HG03442 (cell line): ENCODE results near the gene STRIP2.
"Not testable (repeated sequence)": the region's sequence is repeated elsewhere in the genome, so short reads cannot be mapped to it uniquely, and the experiment has no call there.

Experiments
- ATAC-seq: cut with Tn5 transposase; IDR thresholded peaks from one replicate; pipeline ENCODE4 v1.9.1; 2021; ENCODE audit warnings: mild to moderate bottlenecking, moderate library complexity; ENCODE audit not compliant: unreplicated experiment

The STRIP2 gene

DNA sequence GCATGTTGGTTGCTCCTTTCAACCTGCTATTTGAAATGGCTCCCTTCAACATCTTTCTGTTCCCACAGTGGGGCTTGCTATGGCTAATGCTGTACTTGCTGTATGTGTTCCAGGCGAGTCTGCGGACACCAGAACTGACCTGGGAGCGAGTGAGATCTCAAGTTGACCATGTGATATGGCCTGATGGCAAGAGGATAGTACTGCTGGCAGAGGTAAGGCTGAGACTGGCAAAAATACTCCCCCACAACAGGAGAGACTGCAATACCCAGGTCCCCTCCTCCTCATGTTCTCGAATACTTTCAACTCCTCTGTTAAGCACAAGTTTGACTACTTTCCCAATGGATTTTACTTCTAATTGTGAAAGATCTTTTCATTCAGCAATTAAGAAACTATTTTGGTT lies 11.5 kb upstream of the STRIP2 start:
- no peak for ATAC-seq

DNA sequence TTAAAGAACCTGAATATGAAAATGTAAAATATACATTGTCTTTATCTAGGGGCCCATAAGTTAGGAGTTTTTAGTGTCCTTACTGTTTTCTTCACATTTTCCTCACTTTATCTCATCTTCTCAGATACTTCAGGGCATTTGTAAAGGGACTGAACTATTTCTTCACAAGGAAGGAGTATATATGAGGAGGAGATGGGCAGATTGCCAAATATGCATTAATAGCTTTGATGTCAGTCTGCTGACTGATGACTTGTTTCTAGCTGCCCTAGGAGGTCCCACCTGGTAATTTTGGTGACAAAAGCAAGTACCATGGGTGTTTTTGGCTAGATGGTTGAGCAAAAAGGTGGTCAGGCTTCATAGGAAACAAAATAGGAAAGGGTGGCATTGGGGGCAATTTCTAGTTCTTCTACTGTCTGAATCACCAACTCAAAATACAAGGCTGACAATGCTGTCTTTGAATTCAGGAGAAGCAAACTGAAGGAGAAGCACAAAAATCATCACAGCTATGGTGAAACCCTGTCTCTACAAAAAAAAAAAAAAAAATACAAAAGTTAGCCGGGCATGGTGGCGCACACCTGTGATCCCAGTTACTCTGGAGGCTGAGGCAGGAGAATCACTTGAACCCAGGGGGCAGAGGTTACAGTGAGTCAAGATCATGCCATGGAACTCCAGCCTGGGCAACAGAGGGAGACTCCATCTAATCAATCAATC lies 10.4 kb upstream of the STRIP2 start:
- no peak for ATAC-seq

DNA sequence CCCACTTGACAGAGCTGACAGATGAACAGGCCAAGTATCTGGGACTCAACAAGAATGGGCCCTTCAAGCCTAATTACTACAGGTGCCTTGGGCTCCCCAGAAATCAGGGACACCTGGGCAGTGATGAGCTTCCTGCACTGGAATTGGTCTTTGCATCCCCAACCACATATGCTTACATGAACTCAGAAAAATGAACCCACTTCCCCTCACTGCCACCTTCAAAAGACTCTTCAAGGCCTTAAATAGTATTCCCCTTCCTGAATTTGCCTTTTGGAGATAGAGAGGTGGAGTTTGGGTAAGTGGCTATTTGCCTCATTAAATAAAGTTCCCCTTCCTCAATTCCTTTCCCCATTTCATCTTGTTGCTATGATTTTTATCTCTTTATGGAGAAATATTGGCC lies 7.8 kb upstream of the STRIP2 start:
- no peak for ATAC-seq

DNA sequence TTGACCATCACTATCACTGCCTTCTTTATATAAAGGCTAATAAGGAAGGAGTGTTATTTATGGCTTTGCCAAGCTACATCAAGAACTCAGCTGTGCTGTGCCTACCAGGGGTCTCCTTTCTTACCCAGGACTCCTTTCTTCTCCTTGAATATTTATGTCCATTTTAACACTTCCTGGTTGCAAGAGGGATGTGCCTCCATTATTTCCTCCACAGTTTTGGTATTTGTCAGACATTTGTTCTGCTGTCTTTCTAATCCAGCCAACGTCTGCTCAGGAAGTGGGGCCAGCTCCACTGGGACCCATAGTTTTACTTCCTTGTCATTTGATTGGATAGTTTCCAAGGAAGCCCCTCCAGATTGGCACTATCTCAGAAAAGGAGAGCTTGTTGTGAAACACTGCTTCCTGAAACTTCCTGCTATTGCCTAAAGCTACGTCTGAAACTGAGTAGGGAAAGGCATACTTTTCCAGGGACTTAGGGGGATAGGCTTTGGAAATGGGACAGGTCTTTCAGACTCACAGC lies 6.6 kb upstream of the STRIP2 start:
- ATAC-seq: no peak

DNA sequence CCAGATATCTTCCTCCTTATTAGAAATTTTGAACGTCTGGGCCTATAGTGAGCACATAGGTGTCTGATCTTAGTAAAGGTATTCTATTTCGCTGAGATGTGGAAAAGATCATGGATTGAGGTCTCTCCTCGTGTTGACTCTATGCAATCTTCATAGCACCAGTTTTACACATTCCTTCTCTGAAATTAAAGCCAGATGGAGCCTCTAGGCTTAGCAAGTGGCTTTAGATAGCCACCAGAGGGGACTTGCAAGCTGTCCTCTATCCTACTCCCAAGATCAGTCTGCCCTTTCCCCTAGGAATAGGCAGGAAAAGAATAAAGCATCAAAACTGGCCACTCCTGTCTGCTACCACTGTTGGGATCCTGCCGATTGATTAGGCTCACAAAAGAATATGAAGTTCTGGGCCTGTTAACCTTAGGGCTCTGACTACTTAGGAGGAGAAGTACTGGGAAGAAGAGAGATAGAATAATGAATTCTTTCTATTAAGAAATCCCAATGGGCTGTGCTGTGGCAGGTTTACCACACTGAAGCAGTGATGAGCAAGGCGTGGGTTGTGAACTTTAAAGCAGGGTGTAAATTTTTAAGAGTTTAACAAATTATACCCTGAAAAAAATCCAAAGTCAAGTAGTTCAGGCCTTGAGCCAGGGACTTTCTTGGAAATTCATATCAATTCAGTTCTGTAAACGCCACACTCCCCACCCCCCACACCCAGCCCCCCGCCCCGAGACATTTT lies 2.2 kb upstream of the STRIP2 start:
- ATAC-seq: no peak

DNA sequence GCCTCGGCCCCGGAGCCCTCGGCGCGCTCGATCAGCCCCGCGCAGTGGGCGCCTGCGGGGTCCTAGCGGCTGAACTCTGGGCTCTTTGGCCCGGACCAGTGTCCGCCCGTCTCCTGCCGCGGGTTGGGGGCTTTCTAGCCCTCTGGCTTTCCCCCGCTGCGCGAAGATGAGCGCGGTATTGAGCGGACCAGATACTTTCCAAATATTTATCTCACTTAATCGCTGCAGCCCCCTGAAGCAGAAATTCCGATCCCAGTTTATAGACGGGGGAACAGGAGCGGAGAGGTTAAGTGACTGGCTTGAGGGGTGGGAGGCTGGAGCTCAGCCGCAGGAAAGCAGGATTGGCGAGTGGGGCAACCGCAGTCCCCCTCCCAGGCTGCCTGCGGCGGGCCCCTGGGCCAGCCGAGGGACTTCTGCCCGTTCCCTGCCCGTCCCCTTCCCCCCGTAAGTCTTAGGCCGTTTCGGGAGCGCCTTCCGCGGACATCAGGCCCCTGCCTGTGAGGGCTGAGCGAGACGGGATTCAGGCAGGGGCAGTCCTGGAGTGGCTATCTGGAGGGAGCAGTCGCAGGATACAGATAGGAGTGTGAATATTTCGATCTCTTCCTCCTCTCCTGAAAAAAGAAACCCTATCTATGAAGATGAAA lies 565 bp downstream of the STRIP2 start:
- no peak for ATAC-seq

DNA sequence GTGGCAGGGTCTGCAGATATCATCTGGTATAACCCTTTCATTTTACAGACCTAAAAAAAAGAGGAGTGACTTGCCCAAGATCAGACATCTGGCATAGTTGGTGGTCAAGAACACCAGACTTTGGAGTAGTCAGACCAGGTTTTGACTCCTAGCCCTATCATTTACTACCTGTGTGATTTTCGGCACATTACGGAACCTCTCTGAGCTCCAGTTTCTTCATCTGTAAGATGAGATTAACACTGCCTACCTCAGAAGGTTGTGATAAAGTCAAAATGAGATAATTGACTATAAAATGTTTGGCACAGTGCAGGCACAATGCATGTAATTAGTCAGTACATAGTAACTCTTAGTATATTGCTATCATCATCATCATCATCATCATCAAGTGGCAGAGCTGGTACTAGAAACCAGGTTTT lies 1.2 kb downstream of the STRIP2 start:
- ATAC-seq: no peak

DNA sequence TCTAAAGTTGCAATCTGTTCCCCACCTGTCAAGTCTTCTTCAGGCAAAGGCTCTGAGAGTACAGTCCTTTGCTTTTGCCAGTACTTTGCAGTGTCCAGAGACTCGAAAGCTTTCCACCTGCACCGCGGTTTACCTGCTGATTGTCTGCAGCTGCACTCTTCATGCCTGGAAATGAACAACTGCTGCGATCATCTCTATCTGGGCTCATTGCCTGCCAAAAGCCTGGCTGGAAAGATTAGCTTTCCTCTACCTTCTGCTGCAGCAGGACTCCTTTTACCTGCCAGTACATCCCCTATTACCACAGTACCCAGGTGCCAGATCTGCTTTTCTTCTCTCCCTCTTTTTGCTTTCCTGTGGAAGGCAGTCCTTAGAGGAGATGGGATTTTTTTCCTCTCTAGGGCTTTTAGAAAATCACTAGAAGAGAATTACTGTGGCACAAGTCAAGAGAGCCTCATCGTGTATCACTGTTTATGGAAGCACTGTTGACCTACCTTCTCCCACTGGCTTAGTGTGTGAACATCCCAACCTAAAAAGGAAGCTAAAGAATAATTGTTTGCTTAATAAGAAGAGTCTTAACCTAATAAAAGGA lies 2.2 kb downstream of the STRIP2 start:
- ATAC-seq: no peak

DNA sequence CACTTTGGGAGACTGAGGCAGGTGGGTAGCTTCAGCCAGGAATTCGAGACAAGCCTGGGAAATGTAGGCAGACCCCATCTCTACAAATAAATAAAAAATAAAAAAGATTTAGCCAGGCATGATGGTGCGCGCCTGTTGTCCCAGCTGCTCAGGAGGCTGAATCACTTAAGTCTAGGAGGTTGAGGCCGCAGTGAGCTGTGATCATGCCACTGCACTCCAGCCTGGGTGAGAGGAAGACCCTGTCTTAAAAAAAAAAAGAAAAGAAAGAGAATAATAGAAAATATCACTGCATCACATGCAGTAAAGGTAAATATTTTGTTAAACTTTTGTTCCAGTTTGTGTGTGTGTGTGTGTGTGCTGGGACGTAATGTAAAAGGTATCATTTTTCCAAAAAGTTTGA lies 3.0 kb downstream of the STRIP2 start:
- no peak for ATAC-seq

DNA sequence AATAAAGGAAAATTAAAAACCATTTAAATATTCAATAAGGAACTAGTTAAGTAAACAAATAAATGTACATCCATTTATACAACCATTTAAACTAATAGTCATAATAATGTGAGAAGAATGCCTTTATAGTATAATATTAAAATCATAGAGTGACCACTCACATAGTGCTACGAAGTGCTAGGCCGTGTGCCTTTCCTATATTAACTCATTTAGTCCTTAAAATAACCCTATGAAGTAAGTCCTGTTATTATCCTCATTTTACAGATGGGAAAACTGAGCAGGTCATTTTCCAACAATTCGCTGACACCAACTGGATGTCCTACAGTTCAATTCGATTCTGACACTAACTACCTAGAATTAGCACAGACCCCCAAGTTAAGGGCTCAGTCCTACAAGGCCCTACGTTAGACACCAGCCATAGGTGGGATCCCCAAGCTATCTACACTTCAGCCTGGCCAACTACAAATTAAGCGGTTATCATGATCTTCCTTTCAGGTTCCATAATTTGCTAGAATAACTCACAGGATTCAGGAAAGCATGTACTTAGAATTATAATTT lies 4.1 kb downstream of the STRIP2 start:
- no peak for ATAC-seq

DNA sequence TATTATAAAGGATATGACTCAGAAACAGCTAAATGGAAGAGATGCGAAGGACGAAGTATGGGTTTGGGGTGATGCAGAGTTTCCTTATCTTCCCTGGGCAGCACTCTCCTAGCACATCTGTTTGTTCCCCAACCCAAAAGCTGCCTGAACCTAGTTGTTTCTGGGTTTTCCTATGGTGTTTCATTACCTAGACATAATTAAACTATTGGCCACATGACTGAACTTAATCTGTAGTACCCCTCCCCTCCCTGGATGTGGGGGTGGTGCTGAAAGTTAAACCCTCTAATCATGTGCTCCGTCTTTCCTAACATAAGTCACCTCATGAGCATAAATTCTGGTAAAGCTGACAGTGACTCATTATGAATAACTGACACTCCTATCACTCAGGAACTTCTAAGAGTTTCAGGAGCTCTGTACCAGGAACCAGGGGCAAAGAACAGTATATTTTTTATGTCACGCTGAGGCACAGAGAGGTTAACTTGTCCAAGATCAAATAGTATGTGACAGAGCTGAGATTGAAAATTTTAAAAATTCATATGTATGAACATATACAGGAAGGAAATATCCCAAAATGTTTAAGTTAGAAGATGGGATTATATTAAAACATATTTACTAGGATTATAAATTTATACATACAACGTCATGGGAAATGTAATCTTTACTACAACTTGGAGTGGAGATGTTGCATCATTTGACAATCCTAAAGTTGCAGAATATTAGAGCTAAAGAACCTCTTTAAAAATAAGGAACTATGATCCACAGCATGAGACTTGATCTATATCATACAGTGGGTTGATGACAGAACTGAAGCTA lies 4.8 kb downstream of the STRIP2 start:
- no peak for ATAC-seq

DNA sequence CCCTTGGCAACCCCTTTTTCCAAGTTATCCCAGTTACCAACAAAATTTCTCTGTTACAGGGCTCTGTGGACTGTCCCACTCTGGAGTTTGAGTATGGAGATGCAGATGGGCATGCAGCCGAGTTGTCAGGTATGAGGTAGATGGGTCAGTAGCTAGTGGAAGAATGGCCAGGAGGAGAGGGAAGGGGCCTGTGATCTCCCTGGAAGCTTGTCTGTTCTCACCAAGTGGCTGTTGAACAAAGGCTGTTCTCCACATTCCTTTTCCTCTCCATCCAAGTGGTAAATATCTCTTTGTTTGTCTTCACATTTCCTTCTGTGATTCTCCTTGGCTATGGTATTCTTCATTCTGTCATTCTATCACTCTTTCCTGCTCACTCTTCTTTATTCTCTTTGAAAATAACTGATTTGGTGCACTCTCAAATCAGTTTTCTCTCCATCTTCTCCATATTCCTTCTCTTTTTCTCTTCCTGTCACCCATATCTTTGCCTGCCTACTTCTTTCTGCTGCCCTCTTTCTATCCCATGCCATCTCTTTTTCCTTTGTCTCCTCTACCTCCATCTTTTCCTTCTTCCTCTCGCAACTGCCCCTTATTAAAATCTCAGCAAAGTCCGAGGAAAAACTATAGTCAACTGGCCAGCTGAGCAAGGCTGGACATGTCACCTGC lies 5.9 kb downstream of the STRIP2 start:
- ATAC-seq: no peak

DNA sequence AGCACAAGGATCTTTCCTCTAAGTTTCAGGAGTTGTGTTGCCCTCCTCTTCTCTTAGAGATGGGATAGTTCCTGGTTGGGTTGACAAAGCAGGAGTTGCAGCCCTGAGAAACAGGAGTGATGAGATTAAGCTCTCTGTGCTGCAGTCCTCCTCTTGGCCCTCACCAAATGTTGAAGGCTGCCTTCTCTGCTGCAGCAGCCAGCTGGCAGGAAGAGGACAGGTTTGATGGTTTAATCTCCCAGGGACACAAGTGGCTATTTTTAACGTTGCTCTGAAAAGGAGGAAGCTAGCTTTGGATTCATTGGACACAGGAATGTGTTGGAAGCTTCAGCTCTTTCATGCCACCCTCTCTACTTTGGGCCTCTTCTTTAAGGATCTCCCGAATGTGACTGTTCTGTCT lies 9.4 kb downstream of the STRIP2 start:
- ATAC-seq: no peak

DNA sequence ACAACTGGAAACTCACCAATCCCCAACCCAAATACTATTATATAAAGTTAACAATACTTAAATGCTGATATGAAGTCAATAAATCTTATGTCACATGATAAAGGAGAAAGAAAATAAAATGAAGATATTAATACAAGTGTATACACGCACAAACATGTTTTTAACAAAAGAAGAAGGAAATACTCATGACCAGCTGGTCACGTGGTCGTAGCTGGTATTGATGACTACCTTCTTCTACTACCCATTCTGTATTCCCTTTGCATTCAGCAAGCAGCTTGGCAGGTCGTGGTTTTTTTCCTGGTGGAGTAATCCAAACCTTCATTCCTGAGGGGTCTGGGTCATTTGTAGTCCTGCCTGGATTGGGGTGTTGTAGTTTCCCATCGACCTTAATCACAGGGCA lies 10.5 kb downstream of the STRIP2 start:
- ATAC-seq: not testable (repeated sequence)

DNA sequence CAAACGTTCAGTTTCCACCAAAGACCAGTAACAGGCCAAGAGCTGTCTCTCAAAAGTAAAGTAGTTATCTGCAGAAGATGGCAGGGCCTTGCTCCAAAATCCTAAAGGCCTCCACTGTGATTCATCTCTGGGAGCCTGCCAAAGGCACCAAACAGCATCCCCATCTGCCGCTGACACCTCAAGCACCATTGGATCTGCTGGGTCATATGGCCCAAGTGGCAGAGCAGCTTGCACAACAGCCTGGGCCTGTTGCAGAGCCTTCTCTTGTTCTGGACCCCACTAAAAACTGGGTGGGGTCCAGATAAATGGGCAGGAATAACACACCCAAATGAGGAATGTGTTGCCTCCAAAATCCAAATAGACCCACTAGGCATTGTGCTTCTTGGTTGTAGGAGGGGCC lies 12.7 kb downstream of the STRIP2 start:
- not testable (repeated sequence) for ATAC-seq

DNA sequence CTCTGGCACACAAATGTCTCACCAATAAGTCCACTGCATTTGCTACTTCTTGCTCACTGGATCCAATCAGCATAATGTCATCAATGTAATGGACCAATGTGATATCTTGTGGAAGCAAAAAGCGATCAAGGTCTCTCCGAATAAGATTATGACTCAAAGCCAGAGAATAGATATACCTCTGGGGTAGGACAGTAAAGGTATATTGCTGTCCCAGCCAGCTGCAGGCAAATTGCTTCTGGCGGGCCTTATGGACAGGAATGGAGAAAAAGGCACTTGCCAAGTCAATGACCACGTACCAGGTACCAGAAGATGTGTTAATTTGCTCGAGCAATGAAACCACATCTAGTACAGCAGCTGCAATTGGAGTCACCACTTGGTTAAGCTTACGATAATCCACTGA lies 13.2 kb downstream of the STRIP2 start:
- not testable (repeated sequence) for ATAC-seq

DNA sequence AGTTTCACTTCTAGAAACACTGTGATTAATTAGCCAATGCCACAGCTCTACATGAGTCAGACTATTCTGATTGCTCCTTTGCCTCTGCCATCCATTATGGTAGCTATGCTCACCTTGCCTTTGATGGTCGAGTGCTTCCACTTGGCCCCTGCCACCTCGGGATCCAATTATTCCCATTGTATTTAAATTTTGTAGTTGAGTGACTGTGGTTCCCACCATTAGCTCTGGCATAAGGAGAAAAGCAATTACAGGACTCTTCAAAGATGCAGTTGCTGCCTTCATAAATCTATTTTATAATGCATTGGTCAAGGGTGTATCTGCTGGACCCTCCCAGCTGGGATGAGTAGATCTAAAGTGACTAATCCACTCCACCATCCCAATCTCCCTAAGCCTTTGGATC lies 14.4 kb downstream of the STRIP2 start:
- not testable (repeated sequence) for ATAC-seq

DNA sequence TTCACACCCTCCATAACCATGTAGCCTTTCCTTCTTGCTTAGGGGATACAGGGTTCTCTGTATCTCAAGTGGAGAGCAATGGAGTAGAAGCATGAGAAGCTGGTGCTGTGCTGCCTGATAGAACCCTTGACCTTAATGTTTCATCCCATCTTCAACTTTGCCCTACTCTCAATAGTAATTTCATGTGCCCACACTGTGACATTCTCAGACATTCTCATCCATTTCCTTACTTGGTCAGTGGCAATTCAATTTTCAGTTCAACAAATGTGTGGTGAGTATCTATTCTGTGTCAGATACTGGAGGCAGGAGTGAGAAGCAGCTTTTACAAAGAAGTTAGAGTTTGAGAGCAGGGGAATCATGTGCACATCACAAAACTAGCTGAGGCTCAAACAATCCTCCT lies 16.1 kb downstream of the STRIP2 start:
- ATAC-seq: no peak

DNA sequence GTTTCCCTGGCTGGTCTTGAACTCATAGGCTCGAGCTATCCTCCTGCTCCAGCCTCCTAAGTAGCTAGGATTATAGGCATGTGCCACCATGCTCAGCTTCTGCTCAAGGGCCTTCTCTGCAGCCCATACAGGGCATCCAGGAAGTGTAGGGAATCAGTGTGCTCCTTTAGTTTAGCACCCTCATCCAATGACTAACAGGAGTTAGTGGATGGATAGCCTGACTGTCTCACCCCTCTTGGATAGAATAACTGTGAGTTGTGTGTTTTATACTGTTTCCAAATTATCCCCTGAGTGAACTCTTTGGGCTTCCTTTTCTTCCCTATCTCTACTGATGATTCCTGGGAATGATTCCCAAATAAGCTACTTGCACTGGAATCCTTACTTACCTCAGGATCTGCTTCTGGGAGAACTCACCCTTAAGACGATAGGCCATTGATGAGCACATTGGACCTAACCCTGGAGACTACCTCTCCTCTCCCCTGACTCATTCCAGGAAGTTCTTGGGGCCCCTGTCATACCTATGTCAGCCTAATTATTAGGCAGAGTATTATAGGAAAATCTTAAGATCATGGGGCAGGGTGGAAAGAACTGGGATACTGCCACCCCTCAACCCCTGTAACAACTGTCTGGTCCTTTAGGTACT lies 18.5 kb downstream of the STRIP2 start:
- ATAC-seq: no peak
